OCI-LY1 (cell line): ENCODE measurements around the gene IFT81.

Experiments
- H2AFZ ChIP-seq: fragments of 200-600 bp; sonication (generic), shearing (Covaris generic); 2 replicates; pipeline ENCODE4 v1.6.0; 2014; ENCODE audit warnings: antibody characterized with exemption, mild to moderate bottlenecking, low read length
- H3F3A ChIP-seq: fragments of 200-600 bp; sonication (generic), shearing (Covaris generic); 2 replicates; pipeline ENCODE4 v1.6.0; 2014; ENCODE audit warnings: mild to moderate bottlenecking, antibody characterized with exemption, low read length, moderate library complexity; ENCODE audit not compliant: insufficient read depth
- H3K27ac ChIP-seq: fragments of 200-600 bp; sonication (generic); 2 replicates; pipeline ENCODE4 v1.5.1; 2014; ENCODE audit warnings: low read length, mixed run types, mild to moderate bottlenecking, low read depth; ENCODE audit not compliant: poor library complexity, severe bottlenecking
- H3K27me3 ChIP-seq: fragments of 200-600 bp; sonication (generic); 2 replicates; pipeline ENCODE4 v1.6.0; 2014; ENCODE audit warnings: antibody characterized with exemption, mild to moderate bottlenecking, low read length, moderate library complexity; ENCODE audit not compliant: insufficient read depth
- H3K36me3 ChIP-seq: fragments of 200-600 bp; sonication (generic); 2 replicates; pipeline ENCODE4 v1.6.1; 2014; ENCODE audit warnings: mild to moderate bottlenecking, antibody characterized with exemption, low read length, moderate library complexity, mixed read lengths; ENCODE audit not compliant: insufficient read depth
- H3K4me1 ChIP-seq: fragments of 200-600 bp; sonication (generic); 2 replicates; pipeline ENCODE4 v1.5.1; 2014; ENCODE audit warnings: mild to moderate bottlenecking, low read length, moderate library complexity; ENCODE audit not compliant: insufficient read depth, severe bottlenecking
- H3K4me2 ChIP-seq: fragments of 200-600 bp; sonication (generic), shearing (Covaris generic); 2 replicates; pipeline ENCODE4 v1.6.1; 2014; ENCODE audit warnings: low read length
- H3K4me3 ChIP-seq: fragments of 200-600 bp; sonication (generic); 2 replicates; pipeline ENCODE4 v1.5.1; 2014; ENCODE audit warnings: low read length, low read depth, mild to moderate bottlenecking, mixed read lengths; ENCODE audit not compliant: poor library complexity, severe bottlenecking
- H3K79me2 ChIP-seq: fragments of 200-600 bp; shearing (Covaris generic); 2 replicates; pipeline ENCODE4 v1.6.1; 2016; ENCODE audit warnings: mixed run types, low read length, mixed read lengths; ENCODE audit not compliant: insufficient read depth
- H3K9ac ChIP-seq: fragments of 200-600 bp; sonication (generic), shearing (Covaris generic); 2 replicates; pipeline ENCODE4 v1.6.1; 2014; ENCODE audit warnings: mild to moderate bottlenecking, low read length, mixed read lengths
- H3K9me2 ChIP-seq: fragments of 200-600 bp; sonication (generic), shearing (Covaris generic); 2 replicates; pipeline ENCODE4 v1.6.1; 2014; ENCODE audit warnings: low read depth, mild to moderate bottlenecking, low read length, mixed read lengths
- H3K9me3 ChIP-seq: fragments of 200-600 bp; shearing (Covaris generic); 2 replicates; pipeline ENCODE4 v1.6.1; 2014; ENCODE audit warnings: low read length, mixed read lengths
- H4K20me1 ChIP-seq: fragments of 200-600 bp; sonication (generic), shearing (Covaris generic); 2 replicates; pipeline ENCODE4 v1.6.0; 2016; ENCODE audit warnings: mild to moderate bottlenecking, low read length; ENCODE audit not compliant: insufficient read depth
- CTCF ChIP-seq: fragments of 200-600 bp; sonication (generic), shearing (Covaris generic); IDR thresholded peaks from 2 replicates; pipeline ENCODE4 v1.5.1; 2017; ENCODE audit warnings: mild to moderate bottlenecking, antibody characterized with exemption, low read length, moderate library complexity, mixed read lengths
- EZH2 ChIP-seq: fragments of 200-600 bp; sonication (generic), shearing (Covaris generic); IDR thresholded peaks from 2 replicates; pipeline ENCODE4 v1.8.0; 2017; ENCODE audit warnings: borderline replicate concordance, mixed run types, mild to moderate bottlenecking, antibody characterized with exemption, low read length, moderate library complexity, mixed read lengths

Gene IFT81

GRCh38 chr12:110197003-110197402 lies 72.8 kb downstream of the IFT81 start:
- Histone ChIP-seq H4K20me1 (no peaks in the 10 kb centered on the region), H3K4me2 (no peak overlapping the region), H3K9ac (no peak overlapping the region), H3K9me3 (no peaks in the 10 kb centered on the region), H3K9me2 (no peaks in the 10 kb centered on the region), H3K36me3 (no peaks in the 10 kb centered on the region; the same call in 1 of the 2 replicates), H3K27me3 (no peaks in the 10 kb centered on the region), H2AFZ (no peak overlapping the region), H3K27ac (no peak overlapping the region), H3K79me2 (no peaks in the 10 kb centered on the region), H3F3A (no peaks in the 10 kb centered on the region), H3K4me1 (peaks cover 6% of the 10 kb centered on the region), H3K4me3 (no peak overlapping the region)
- TF ChIP-seq EZH2 (no peak), CTCF (no peak)

GRCh38 chr12:110198386-110198785 lies 74.2 kb downstream of the IFT81 start:
- Histone ChIP-seq H3K4me2 (no peak overlapping the region), H4K20me1 (no peaks in the 10 kb centered on the region), H3K9me3 (no peaks in the 10 kb centered on the region), H3K36me3 (no peaks in the 10 kb centered on the region; the same call in 1 of the 2 replicates), H3K4me1 (peaks cover 6% of the 10 kb centered on the region), H3K9me2 (no peaks in the 10 kb centered on the region), H3F3A (no peaks in the 10 kb centered on the region), H2AFZ (no peak overlapping the region), H3K27ac (no peak overlapping the region), H3K4me3 (no peak overlapping the region), H3K79me2 (no peaks in the 10 kb centered on the region), H3K27me3 (no peaks in the 10 kb centered on the region), H3K9ac (no peak overlapping the region)
- TF ChIP-seq EZH2 (no peak), CTCF (no peak)

- Histone ChIP-seq H3K9me2 (no peaks in the 10 kb centered on the region), H4K20me1 (no peaks in the 10 kb centered on the region), H3K9ac (no peak overlapping the region), H3K4me2 (no peak overlapping the region), H3F3A (no peaks in the 10 kb centered on the region), H3K27ac (no peak overlapping the region), H3K27me3 (no peaks in the 10 kb centered on the region), H3K4me1 (peaks cover 6% of the 10 kb centered on the region), H3K36me3 (no peaks in the 10 kb centered on the region), H3K9me3 (no peaks in the 10 kb centered on the region), H3K79me2 (no peaks in the 10 kb centered on the region), H3K4me3 (no peak overlapping the region), H2AFZ (no peak overlapping the region)
- TF ChIP-seq EZH2 (no peak), CTCF (no peak)
Measured at GRCh38 chr12:110199339-110200123, 75.4 kb downstream of the IFT81 start.
